Measurements from ENCODE around the gene HES5. TPM values are rescaled to one million over a fixed set of nuclear protein-coding genes. Genes with fewer than 3 reads are reported as not detected.
"Not testable (repeated sequence)": the region's sequence is repeated elsewhere in the genome, so short reads cannot be mapped to it uniquely, and the experiment has no call there.

The HES5 gene, protein sequence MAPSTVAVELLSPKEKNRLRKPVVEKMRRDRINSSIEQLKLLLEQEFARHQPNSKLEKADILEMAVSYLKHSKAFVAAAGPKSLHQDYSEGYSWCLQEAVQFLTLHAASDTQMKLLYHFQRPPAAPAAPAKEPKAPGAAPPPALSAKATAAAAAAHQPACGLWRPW
- total RNA-seq: not detected

DNA sequence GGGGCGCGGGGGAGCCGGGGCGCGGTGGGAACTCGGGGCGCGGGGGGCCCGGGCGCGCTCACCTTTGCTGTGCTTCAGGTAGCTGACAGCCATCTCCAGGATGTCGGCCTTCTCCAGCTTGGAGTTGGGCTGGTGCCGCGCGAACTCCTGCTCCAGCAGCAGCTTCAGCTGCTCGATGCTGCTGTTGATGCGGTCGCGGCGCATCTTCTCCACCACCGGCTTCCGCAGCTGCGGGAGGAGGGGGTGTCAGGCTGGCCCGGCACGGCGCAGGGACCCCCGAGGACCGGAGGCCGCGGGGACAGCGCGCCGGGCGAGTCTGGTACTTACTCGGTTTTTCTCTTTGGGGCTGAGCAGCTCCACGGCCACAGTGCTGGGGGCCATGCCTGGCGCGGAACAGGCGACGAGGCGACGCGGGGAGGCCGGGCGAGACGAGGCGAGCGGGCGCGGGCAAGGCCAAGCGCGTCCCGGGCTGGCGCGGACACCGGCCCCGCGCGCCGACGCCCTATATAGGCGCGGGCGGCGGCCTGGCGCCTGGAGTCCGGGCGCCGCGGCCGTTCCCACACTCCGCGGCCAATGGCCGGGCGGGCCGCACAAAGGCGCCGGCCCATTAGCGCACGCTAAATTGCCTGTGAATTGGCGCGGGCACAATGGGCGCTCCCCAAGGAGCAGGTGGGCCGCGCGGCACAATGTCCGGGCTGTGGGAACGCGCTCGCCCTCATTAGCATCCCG is at the start of gene HES5:
HES5 (minus strand) TSS at position 480 of the 729 bp plus-strand sequence; CDS start at position 381, 99 bp downstream.
- Histone ChIP-seq H3K27me3 (no peaks in the 10 kb centered on the region), H3K4me3 (replicated peaks in 1 of 3) (peak within 1 kb of the TSS in 1 of 3 donors; percentile 2), H3K36me3 (no peaks in the 10 kb centered on the region), H3K27ac (no peak within 1 kb of the TSS), H3K9me3 (no peaks in the 10 kb centered on the region), H3K4me1 (peaks cover 23 to 49% of the 10 kb centered on the region in 2 donors)
- TF ChIP-seq POLR2A (IDR thresholded peaks at IDR 0.05): no peak
- TF ChIP-seq, protein P1, sequence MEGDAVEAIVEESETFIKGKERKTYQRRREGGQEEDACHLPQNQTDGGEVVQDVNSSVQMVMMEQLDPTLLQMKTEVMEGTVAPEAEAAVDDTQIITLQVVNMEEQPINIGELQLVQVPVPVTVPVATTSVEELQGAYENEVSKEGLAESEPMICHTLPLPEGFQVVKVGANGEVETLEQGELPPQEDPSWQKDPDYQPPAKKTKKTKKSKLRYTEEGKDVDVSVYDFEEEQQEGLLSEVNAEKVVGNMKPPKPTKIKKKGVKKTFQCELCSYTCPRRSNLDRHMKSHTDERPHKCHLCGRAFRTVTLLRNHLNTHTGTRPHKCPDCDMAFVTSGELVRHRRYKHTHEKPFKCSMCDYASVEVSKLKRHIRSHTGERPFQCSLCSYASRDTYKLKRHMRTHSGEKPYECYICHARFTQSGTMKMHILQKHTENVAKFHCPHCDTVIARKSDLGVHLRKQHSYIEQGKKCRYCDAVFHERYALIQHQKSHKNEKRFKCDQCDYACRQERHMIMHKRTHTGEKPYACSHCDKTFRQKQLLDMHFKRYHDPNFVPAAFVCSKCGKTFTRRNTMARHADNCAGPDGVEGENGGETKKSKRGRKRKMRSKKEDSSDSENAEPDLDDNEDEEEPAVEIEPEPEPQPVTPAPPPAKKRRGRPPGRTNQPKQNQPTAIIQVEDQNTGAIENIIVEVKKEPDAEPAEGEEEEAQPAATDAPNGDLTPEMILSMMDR (IDR thresholded peaks at IDR 0.05): no peak
- WGBS, 2 donors: 2 to 6% methylated on average over 18 to 34 of the region's 91 CpGs
- DNase-seq: no peak
- intact Hi-C loops (cut with DNase I): loop anchor here (10.0 kb wide), 2 partner anchors 115 to 335 kb away; partner anchors contain the start of gene FAAP20

DNA sequence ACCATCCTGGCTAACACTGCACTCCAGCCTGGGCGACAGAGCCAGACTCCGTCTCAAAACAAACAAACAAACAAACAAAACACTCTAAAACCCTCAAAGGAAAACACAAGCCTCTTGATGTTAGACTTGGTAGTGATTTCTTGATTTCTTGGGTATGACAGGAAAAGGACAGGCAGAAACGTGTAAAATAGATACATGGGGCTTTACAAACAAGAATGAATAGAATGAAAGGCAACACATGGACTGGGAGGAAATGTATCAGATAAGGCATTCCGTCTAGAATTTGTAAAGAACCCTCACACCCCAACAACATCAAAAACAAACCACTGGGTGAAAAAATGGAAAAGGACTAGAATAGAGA is 48.7 kb upstream of the HES5 start:
- DNase-seq: no peak
- intact Hi-C loops (cut with DNase I): no loop called here
- 56 to 71% methylated on average over 4 of the region's 4 CpGs for WGBS, 2 donors
- Histone ChIP-seq H3K27ac (peak overlapping the region; percentile 70 to 84 (median 73)), H3K4me3 (replicated peaks in 1 of 3) (no peak overlapping the region), H3K4me1 (peaks cover 6 to 17% of the 10 kb centered on the region in 2 donors), H3K27me3 (no peaks in the 10 kb centered on the region), H3K9me3 (no peaks in the 10 kb centered on the region), H3K36me3 (no peaks in the 10 kb centered on the region)
- TF ChIP-seq, protein P1 (IDR thresholded peaks at IDR 0.05): no peak
- TF ChIP-seq POLR2A (IDR thresholded peaks at IDR 0.05): no peak

DNA sequence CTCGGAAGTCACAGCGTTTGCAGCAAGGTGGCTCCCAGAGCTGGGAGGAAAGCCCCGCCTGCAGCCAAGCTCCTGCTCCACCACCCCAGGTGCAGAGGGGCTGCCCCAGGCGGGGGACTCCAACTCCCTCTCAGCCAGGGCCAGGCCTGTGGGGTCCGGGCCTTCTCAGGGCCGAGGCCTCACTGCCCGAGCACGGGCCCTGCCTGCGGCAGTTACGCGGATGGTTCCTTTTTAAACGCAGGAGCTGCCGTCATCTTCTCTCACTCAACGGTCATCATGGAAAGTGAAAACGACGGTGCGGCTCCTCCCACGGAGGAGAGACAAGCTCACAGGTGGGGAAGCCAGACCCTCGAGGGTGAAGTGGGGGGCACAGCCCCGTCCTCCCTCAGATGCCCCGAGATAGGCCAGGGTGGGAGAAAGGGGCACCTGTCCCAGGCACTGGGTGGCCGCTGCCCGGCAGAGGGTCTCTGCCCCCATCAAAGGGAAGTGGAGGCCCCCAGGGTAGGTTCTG is 47.6 kb upstream of the HES5 start:
- peak overlapping the region in 1 of 3 donors; percentile 6 for H3K4me3 ChIP-seq (replicated peaks in 1 of 3)
- DNase-seq; H3K27me3 ChIP-seq; intact Hi-C loops (cut with DNase I); H3K9me3 ChIP-seq; H3K36me3 ChIP-seq: not testable (repeated sequence)
- peaks cover 6 to 12% of the 10 kb centered on the region in 2 donors for H3K4me1 ChIP-seq
- H3K27ac ChIP-seq: peak overlapping the region; percentile 70 to 84 (median 73)
- WGBS, 2 donors: 44 to 80% methylated on average over 14 to 16 of the region's 23 CpGs

DNA sequence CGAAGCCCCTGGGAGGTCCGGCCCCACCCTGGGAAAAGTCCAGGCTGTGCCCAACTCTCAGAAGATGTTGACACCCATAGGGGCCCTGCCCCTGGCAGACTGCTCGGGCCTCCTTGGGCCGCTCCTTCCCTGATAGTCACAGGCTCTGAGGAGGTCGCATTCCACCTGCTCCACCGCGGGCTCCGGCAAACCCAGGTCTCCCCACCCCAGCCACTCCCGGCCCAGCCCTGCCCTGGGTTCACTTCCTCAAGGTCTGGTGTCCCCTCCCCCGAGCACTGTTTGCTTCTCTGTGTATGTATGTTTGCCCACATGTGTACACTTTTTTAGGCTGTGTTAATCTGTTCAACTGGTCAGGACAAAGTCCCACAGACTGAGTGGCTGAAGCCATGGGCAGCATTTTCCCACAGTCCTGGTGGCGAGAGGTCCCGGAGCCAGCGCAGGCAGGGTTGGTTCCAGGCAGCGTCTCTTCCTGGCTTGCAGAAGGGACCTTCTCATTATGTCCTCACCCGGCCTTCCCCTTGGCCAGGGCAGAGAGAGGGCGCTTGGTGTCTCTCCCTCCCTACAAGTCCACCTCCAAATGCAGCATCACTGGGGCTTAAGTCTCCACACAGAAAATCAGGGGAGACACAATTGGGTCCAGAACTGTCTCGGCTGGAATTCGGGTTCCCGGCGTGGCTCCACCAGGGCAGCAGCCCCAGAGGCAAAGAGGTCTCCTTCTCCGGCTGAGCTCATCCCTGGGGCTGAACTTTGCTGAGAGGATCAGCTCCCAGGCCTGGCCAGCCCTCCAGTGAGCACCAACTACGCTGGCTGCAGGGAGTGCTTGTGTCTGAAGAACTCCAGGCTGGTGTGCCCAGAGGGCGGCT is 46.0 kb upstream of the HES5 start:
- DNase-seq: no peak
- intact Hi-C loops (cut with DNase I): no loop called here
- peaks cover 6 to 12% of the 10 kb centered on the region in 2 donors for H3K4me1 ChIP-seq
- H3K9me3 ChIP-seq: no peaks in the 10 kb centered on the region
- H3K27ac ChIP-seq: peak overlapping the region; percentile 10 to 45 (median 19)
- WGBS, 2 donors: 81% methylated on average over 19 to 23 of the region's 23 CpGs
- no peaks in the 10 kb centered on the region for H3K36me3 ChIP-seq
- TF ChIP-seq, protein P1 (IDR thresholded peaks at IDR 0.05): no peak
- no peak for TF ChIP-seq POLR2A (IDR thresholded peaks at IDR 0.05)
- H3K27me3 ChIP-seq: no peaks in the 10 kb centered on the region
- H3K4me3 ChIP-seq (replicated peaks in 1 of 3): no peak overlapping the region

DNA sequence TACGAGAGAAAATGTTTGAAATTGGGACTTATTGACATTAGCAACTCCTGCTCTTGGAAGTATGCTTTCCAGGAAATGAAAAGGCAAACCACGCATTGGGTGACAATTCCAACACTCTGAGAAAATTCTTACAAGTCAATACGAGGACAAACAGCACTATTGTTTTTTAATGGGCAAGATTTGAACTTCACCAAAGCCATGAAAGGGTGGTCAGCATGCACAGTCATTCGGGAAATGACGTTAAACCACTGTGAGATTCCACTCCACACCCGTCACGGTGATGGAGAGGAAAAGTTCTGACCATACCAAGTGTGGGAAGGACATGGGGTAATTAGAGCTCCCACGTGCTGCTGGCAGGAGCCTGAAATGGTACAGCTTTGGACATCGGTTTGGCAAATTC is 44.3 kb upstream of the HES5 start:
- 85 to 86% methylated on average over 9 of the region's 9 CpGs for WGBS, 2 donors
- no peak for TF ChIP-seq POLR2A (IDR thresholded peaks at IDR 0.05)
- TF ChIP-seq, protein P1 (IDR thresholded peaks at IDR 0.05): no peak
- intact Hi-C loops (cut with DNase I): no loop called here
- Histone ChIP-seq H3K27me3 (no peaks in the 10 kb centered on the region), H3K4me1 (peaks cover 6 to 12% of the 10 kb centered on the region in 2 donors), H3K27ac (no peak overlapping the region), H3K9me3 (no peaks in the 10 kb centered on the region), H3K36me3 (no peaks in the 10 kb centered on the region), H3K4me3 (replicated peaks in 1 of 3) (no peak overlapping the region)
- DNase-seq: no peak
